Adipose tissue (tissue), 3 donors: ENCODE data around the gene JHY. TPM values are rescaled to one million over a fixed set of nuclear protein-coding genes. Genes with fewer than 3 reads are reported as not detected.
"Not testable (repeated sequence)": the region's sequence is repeated elsewhere in the genome, so short reads cannot be mapped to it uniquely, and the experiment has no call there.

Source experiments
- H3K27ac ChIP-seq: one replicate; pipeline ENCODE4 v1.5.1; 2013; ENCODE audit warnings: low read depth, low read length
- WGBS, 3 donors: extraction: QIAGEN DNeasy Blood & Tissue Kit; methylation state at CpG; one replicate each; pipeline ENCODE4 v1.1.7; 2013; 5-methylcytosine and 5-hydroxymethylcytosine counted together
- polyA plus RNA-seq, 3 donors: library from polyadenylated mRNA; stranded (reverse); fragments of 200-250 nt; gene quantifications; one replicate each; pipeline ENCODE4 v1.2.3, GENCODE V29; 2013
- donor health status: healthy with polysubstance abuse.
- donor health status: Bipolar disorder and iron deficiency.
- donor health status: healthy.

JHY gene
- polyA plus RNA-seq = 1 to 10 TPM; 1.3 to 4.0 (median 3.9) TPM

DNA sequence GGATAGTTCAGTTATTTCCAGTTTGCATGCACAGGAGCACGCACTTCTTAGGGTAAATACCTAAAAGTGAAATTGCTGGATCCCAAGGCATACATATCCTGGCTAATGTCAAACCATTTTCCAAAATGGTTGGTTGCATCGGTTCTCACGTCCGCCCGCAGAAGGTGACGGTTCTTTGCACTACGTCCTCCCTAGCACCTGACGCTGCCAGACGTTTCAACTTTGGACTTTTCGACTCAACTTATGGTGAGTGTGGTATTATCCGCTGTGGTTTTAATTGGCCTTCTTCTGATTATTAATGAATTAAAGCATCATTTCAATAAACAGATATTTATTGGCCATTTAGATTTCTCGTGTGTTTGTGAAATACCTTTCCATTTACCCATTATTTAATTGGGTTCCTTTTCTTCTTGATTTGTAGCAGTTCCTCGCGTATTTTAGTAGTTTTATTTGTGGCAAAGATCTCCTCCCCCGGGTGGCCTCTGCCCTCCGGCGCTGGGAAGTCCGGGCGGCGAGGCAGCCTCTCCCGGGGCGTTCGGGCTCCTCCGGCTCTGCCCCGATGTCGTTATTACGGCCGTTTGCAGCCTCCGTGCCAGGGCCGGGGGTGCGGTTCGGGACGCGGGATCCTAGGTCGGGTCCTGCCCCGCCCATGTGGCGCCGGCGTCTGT lies at the start of gene JHY:
TSS of gene JHY (plus strand) at position 571 of the 668 bp plus-strand sequence. CDS start 3,091 bp downstream, outside the sequence.
- no peak within 1 kb of the TSS for H3K27ac ChIP-seq
- WGBS, 3 donors = 21 to 26% (median 24%) methylated on average over 38 to 39 of the region's 39 CpGs

DNA sequence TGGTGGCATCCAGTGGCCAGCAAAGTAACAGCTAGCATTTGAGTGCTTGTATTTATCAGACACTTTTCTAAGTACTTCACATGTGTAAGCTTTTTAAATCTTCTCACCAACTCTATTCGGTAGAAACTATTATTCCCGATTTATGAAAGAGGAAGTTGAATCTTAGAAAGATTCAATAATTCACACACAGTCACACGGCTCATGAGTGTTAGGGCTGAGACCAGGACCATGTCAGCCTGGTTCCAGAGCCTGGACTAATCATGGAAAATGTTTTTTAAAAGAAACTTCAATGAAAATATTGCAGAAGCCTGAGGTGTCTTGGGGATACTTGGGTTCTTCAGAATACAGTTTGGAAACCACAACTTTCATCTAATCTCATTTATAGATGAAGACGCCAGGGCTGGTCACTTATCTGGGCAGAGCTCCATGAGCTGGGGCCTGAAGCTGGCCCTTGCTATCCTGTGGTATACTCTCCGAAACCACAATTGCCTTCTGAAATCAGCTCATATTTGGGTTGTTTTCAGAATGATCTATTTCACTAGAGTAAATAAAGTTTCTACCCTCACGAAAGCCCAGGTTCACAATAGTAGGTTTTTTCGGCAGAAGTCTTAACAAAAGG lies 48.6 kb upstream of the JHY start:
- 68 to 78% (median 74%) methylated on average over 7 of the region's 7 CpGs for WGBS, 3 donors

GRCh38 chr11:122836916-122837315 lies 45.6 kb upstream of the JHY start:
- H3K27ac ChIP-seq = no peak overlapping the region

More for the DNA sequence above, 48.6 kb upstream of the JHY start:
- H3K27ac ChIP-seq = no peak overlapping the region

GRCh38 chr11:122837528-122838346 lies 44.8 kb upstream of the JHY start:
- no peak overlapping the region for H3K27ac ChIP-seq
- WGBS, 3 donors = 84 to 90% (median 88%) methylated on average over 4 of the region's 4 CpGs

GRCh38 chr11:122843281-122844141 lies 39.0 kb upstream of the JHY start:
- 40 to 58% (median 54%) methylated on average over 10 of the region's 10 CpGs for WGBS, 3 donors
- no peak overlapping the region for H3K27ac ChIP-seq

- no peak overlapping the region for H3K27ac ChIP-seq
- 69 to 82% (median 78%) methylated on average over 1 of the region's 1 CpG for WGBS, 3 donors
Measured at GRCh38 chr11:122847466-122847865, 35.1 kb upstream of the JHY start.

DNA sequence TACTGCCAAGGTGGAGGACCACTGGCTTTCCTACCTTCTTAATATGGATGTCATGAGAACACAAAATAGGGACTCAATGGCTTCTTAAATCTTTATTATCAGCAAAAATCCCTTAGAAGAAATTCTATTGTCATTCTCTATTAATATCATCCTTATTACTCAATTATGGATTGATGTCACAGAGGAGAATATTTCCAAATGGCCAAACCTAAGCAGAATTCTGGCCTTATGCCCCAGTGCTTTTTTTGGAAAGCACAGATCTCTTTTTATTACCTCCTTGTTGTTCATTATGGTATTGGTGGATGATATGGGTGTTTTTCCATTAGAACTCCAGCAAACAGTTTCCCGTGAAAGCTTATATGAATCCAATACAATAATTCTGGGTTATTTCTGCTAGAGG lies 34.4 kb upstream of the JHY start:
- no peak overlapping the region for H3K27ac ChIP-seq
- WGBS, 3 donors = 85 to 94% (median 87%) methylated on average over 1 of the region's 1 CpG

- H3K27ac ChIP-seq = no peak overlapping the region
- 56 to 67% (median 66%) methylated on average over 7 of the region's 7 CpGs for WGBS, 3 donors
Measured at GRCh38 chr11:122850076-122850631, 32.4 kb upstream of the JHY start.

- 63 to 79% (median 74%) methylated on average over 12 of the region's 12 CpGs for WGBS, 3 donors
Measured at GRCh38 chr11:122851366-122851966, 31.1 kb upstream of the JHY start.

GRCh38 chr11:122852074-122852795 lies 30.3 kb upstream of the JHY start:
- WGBS, 3 donors = 71 to 86% (median 80%) methylated on average over 10 of the region's 10 CpGs
- H3K27ac ChIP-seq = no peak overlapping the region

More at GRCh38 chr11:122851366-122851966, 31.1 kb upstream of the JHY start:
- H3K27ac ChIP-seq = no peak overlapping the region

DNA sequence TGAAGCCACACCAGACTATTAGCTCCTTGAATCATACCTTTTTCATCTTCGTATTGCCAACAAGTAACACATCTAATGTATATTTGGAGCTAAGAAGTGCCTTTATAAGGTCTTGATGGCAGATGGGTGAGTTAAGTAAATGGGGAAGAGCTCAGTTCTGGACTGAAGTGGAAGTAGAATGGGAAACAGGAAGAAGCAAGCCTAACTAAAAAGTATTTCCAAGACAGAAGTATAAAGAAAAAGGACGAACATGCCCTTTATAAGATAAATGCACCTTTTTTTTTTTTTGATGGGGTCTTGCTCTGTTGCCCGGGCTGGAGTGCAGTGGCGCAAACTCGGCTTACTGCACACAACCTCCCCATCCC lies 29.8 kb upstream of the JHY start:
- 76 to 91% (median 88%) methylated on average over 5 of the region's 5 CpGs for WGBS, 3 donors
- H3K27ac ChIP-seq = no peak overlapping the region

- no peak overlapping the region for H3K27ac ChIP-seq
- WGBS, 3 donors = 85 to 96% (median 94%) methylated on average over 11 of the region's 11 CpGs
Measured at GRCh38 chr11:122853261-122853660, 29.3 kb upstream of the JHY start.

DNA sequence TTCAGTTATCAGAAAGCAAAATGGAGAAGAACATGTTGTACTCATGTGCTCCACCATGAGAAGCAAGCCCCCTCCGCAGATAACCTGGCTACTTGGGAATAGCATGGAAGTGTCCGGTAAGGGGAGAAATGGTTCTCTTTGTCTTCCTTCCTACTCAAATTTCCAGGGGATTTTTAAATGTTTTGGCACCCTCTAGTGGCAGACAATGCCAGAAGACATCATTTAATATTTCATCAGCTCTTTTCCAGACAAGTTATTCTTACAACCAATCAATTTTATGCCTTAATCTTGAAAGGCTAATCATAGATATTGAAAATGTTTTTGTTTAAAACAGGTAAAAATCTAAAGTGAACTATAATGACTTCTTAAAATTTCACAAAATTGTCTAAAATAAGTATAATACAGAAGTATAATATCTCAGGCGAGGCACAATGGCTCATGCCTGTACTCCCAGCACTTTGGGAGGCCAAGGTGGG lies 28.6 kb upstream of the JHY start:
- no peak overlapping the region for H3K27ac ChIP-seq
- 27 to 35% (median 35%) methylated on average over 3 of the region's 3 CpGs for WGBS, 3 donors

GRCh38 chr11:122861631-122862030 lies 20.9 kb upstream of the JHY start:
- H3K27ac ChIP-seq = no peak overlapping the region
- WGBS, 3 donors = 41 to 77% (median 77%) methylated on average over 3 of the region's 3 CpGs

GRCh38 chr11:122862091-122862490 lies 20.5 kb upstream of the JHY start:
- H3K27ac ChIP-seq = no peak overlapping the region
- 45 to 91% (median 85%) methylated on average over 1 of the region's 1 CpG for WGBS, 3 donors

DNA sequence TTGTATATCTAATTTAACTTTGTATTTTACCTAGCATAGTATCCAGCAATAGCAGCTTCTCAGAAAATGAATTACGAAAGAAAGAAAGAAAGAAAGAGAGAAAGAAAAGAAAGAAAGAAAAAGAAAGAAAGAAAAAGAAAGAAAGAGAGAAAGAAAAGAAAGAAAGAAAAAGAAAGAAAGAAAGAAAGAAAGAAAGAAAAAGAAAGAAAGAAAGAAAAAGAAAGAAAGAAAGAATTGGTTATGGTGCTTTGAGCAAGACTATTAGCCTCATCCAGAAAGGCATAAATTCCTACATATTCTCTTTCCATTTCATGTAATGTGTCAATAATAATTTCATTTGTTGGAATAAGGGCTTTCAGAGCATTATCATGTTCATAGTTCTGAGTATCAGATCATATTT lies 19.4 kb upstream of the JHY start:
- H3K27ac ChIP-seq = not testable (repeated sequence)
- 57 to 86% (median 83%) methylated on average over 1 of the region's 1 CpG for WGBS, 3 donors

DNA sequence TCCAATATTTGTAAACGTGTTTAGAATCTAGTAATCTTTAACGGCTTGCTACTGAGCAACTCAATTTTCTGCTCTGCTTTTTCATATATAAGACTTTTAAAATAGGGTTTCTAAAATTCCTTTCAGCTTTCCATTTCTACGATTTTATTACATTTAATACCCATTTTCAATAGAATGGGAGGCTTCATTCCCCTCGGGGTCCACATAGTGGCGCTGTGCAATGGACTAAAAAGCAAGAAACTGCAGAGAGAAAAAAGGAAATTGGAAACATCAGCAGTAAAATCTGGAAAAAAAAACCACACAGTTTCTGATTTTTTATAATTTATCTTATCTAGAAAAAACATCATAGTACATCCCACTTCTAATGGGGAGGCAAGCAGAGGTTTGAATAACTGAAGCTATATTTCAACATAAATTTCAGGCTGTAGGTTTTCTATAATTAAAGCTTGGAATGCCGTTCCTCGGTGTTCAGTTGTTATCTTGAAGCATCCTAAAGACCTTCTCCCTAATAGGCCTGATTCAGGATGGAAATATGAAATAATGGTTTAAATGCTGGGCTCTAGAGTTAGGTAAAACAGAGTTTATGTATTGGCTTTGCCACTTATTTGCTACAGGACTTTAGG lies 18.7 kb upstream of the JHY start:
- 24 to 28% (median 26%) methylated on average over 7 of the region's 7 CpGs for whole genome bisulfite sequencing, 3 donors
- H3K27ac ChIP-seq = no peak overlapping the region
